ENCODE data around the gene LHB. TPM values are rescaled to one million over a fixed set of nuclear protein-coding genes. Genes with fewer than 3 reads are reported as not detected.
A peak's percentile ranks its signal among the peaks of the same experiment; 100 is the strongest.
"Not testable (repeated sequence)": the region's sequence is repeated elsewhere in the genome, so short reads cannot be mapped to it uniquely, and the experiment has no call there.

The LHB gene
- total RNA-seq, 1 donor from 2014 or later = not detected

DNA sequence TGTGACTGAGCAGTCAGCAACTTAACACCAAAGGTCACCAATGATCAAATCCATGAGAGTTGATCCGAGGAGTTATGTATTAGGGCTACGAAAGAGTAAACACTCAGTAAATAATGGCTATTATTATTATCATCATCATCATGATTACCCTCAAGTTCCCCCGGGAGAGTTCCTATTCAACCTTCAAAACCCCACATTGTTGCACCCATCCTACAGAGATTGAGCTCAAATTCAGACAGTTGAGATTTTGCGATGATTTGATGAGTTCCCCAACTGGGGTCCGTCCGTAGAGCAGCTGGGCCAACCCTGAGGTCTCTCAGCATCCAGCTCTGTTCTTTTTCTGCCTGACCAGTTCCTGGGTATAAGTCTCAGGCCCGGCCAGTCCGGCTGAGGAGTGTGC lies 21.2 kb upstream of the LHB start:
- ATAC-seq (ENCODE audit: low read depth); H3K9me3 Mint-ChIP-seq; H3K4me1 Mint-ChIP-seq; H3K27me3 Mint-ChIP-seq; H3K4me3 Mint-ChIP-seq; intact Hi-C loops (cut with micrococcal nuclease); DNase-seq; POLR2A ChIA-PET; H3K27ac Mint-ChIP-seq; H3K36me3 Mint-ChIP-seq (ENCODE audit: low read depth): not testable (repeated sequence)
- CTCF ChIA-PET = interaction anchor here (0.6 kb wide), 1 partner anchor 36 kb away, joined by 3 read pairs; no protein-coding TSS in a partner anchor

DNA sequence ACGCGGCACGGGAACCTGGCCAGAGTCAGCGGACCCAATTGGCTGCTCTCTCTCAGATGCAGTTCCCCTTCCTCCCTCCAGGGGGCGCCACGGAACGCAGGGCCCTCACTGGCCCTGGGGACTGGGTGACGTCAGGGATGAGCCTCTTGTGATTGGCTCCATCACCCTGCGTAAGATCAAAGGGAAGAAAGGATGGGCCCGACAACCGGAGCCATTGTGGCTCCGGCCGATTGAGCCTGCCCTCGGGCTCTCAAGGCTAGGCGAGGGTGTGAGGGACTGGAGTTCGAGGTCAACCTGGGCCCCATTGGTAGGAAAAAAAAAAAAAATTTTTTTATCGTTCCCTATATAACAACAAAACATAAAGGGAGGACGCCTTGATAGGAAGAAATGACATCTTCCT lies 19.9 kb upstream of the LHB start, which contains the start of gene CGB1:
Gene CGB1, minus strand, starts transcription at position 81 of the 400 bp plus-strand sequence. CDS start 184 bp downstream, outside the sequence.
- ATAC-seq (ENCODE audit: low read depth); POLR2A ChIA-PET; intact Hi-C loops (cut with micrococcal nuclease): not testable (repeated sequence)

DNA sequence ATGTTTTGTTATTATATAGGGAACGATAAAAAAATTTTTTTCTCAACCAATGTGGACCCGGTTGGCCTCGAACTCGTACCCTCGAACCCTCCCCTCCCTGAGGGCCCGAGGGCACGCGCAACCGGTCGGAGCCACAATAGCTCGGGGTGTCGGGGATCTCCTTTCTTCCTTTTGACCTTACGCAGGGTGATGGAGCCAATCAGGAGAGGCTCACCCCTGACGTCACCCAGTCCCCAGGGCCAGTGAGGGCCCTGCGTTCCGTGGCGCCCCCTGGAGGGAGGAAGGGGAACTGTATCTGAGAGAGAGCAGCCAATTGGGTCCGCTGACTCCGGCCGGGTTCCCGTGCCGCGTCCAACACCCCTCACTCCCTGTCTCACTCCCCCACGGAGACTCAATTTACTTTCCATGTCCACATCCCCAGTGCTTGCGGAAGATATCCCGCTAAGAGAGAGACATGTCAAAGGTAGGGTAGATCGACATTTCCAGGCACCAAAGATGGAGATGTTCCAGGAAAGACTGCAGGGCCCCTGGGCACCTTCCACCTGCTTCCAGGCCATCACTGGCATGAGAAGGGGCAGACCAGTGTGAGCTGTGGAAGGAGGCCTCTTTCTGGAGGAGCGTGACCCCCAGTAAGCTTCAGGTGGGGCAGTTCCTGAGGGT lies 14.9 kb upstream of the LHB start, which contains the start of gene CGB2:
Gene CGB2, plus strand, starts transcription at position 249 of the 660 bp plus-strand sequence. Its CDS starts 206 bp downstream, at position 455.
- peak; percentile 25 for ATAC-seq (ENCODE audit: low read depth)
- CTCF ChIA-PET; H3K9me3 Mint-ChIP-seq; H3K27me3 Mint-ChIP-seq; H3K4me1 Mint-ChIP-seq; POLR2A ChIA-PET; H3K36me3 Mint-ChIP-seq (ENCODE audit: low read depth); H3K27ac Mint-ChIP-seq; DNase-seq; H3K4me3 Mint-ChIP-seq; intact Hi-C loops (cut with micrococcal nuclease): not testable (repeated sequence)

More for the DNA sequence above, 19.9 kb upstream of the LHB start, which contains the start of gene CGB1:
- H3K4me3 Mint-ChIP-seq; H3K27ac Mint-ChIP-seq; H3K4me1 Mint-ChIP-seq; DNase-seq; H3K9me3 Mint-ChIP-seq; H3K36me3 Mint-ChIP-seq (ENCODE audit: low read depth); H3K27me3 Mint-ChIP-seq; CTCF ChIA-PET: not testable (repeated sequence)

DNA sequence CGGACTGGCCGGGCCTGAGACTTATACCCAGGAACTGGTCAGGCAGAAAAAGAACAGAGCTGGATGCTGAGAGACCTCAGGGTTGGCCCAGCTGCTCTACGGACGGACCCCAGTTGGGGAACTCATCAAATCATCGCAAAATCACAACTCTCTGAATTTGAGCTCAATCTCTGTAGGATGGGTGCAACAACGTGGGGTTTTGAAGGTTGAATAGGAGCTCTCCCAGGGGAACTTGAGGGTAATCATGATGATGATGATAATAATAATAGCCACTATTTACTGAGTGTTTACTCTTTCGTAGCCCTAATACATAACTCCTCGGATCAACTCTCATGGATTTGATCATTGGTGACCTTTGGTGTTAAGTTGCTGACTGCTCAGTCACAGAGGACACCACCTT lies 13.4 kb upstream of the LHB start:
- intact Hi-C loops (cut with micrococcal nuclease); H3K36me3 Mint-ChIP-seq (ENCODE audit: low read depth); POLR2A ChIA-PET; CTCF ChIA-PET; H3K9me3 Mint-ChIP-seq; H3K4me1 Mint-ChIP-seq; DNase-seq; H3K27ac Mint-ChIP-seq; H3K4me3 Mint-ChIP-seq; H3K27me3 Mint-ChIP-seq; ATAC-seq (ENCODE audit: low read depth): not testable (repeated sequence)

DNA sequence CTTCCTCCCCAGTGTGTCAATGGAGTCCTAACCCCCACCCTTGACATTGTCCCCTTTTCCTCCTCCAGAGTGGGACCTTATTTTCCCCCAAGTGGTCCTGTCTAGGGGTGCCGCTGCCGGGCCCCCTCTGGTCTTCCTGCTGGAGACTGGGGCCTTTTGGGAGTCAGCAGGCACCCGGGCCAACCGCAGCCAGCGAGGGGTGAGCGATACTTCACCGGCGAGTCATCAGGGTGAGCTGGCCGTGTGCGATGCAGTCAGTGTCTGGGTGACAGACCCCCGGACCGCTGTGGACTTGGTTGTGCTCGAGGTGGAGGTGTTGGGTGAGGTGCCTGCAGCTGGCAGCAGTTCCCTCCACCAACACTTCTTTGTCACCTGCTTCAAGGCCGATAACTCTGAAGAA lies 12.9 kb upstream of the LHB start:
- ATAC-seq (ENCODE audit: low read depth); H3K27me3 Mint-ChIP-seq; POLR2A ChIA-PET; H3K27ac Mint-ChIP-seq; DNase-seq; H3K4me1 Mint-ChIP-seq; H3K36me3 Mint-ChIP-seq (ENCODE audit: low read depth); intact Hi-C loops (cut with micrococcal nuclease); H3K9me3 Mint-ChIP-seq; H3K4me3 Mint-ChIP-seq; CTCF ChIA-PET: not testable (repeated sequence)

DNA sequence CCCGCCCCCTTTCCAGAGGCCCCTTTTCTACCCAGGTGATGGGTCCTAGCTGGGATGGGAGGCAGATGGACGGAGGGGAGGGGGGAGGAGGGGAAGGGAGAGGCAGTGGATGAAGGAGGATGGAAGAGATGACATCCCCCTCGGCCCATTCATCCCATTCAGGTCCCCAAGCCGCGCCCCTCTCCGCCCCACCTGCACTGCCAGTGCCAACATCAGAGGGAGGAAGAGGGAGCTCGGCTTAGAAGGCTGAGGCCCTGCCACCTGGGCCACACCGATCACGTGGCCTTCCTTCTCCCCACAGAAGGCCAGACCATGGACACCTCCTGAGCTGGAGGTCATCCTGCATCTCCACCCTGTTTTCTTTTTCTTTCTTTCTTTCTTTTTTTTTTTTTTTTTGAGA lies 11.8 kb upstream of the LHB start:
- ATAC-seq (ENCODE audit: low read depth); DNase-seq; H3K36me3 Mint-ChIP-seq (ENCODE audit: low read depth); POLR2A ChIA-PET; intact Hi-C loops (cut with micrococcal nuclease); H3K4me3 Mint-ChIP-seq; H3K9me3 Mint-ChIP-seq; H3K27ac Mint-ChIP-seq; H3K27me3 Mint-ChIP-seq; CTCF ChIA-PET; H3K4me1 Mint-ChIP-seq: not testable (repeated sequence)

DNA sequence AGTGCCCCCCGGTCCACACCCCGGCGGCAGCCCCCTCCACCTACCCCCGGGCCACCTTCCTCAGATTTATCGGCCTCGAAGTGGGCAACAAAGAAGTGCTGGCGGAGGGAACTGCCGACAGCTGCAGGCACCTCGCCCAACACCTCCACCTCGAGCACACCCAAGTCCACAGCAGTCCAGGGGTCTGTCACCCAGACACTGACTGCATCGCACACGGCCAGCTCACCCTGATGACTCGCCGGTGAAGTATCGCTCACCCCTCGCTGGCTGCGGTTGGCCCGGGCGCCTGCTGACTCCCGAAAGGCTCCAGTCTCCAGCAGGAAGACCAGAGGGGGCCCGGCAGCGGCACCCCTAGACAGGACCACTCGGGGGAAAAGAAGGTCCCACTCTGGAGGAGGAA lies 8.7 kb upstream of the LHB start:
- CTCF ChIA-PET; H3K27me3 Mint-ChIP-seq; H3K4me3 Mint-ChIP-seq; H3K27ac Mint-ChIP-seq; POLR2A ChIA-PET; intact Hi-C loops (cut with micrococcal nuclease); ATAC-seq (ENCODE audit: low read depth); H3K4me1 Mint-ChIP-seq; H3K9me3 Mint-ChIP-seq; DNase-seq; H3K36me3 Mint-ChIP-seq (ENCODE audit: low read depth): not testable (repeated sequence)

DNA sequence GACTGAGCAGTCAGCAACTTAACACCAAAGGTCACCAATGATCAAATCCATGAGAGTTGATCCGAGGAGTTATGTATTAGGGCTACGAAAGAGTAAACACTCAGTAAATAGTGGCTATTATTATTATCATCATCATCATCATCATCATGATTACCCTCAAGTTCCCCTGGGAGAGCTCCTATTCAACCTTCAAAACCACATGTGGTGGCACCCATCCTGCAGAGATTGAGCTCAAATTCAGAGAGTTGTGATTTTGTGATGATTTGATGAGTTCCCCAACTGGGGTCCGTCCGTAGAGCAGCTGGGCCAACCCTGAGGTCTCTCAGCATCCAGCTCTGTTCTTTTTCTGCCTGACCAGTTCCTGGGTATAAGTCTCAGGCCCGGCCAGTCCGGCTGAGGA lies 8.2 kb upstream of the LHB start:
- H3K27ac Mint-ChIP-seq; ATAC-seq (ENCODE audit: low read depth); H3K27me3 Mint-ChIP-seq; H3K36me3 Mint-ChIP-seq (ENCODE audit: low read depth); intact Hi-C loops (cut with micrococcal nuclease); POLR2A ChIA-PET; H3K9me3 Mint-ChIP-seq; DNase-seq; CTCF ChIA-PET; H3K4me3 Mint-ChIP-seq: not testable (repeated sequence)
- H3K4me1 Mint-ChIP-seq = peaks cover 14% of the 10 kb centered on the region

DNA sequence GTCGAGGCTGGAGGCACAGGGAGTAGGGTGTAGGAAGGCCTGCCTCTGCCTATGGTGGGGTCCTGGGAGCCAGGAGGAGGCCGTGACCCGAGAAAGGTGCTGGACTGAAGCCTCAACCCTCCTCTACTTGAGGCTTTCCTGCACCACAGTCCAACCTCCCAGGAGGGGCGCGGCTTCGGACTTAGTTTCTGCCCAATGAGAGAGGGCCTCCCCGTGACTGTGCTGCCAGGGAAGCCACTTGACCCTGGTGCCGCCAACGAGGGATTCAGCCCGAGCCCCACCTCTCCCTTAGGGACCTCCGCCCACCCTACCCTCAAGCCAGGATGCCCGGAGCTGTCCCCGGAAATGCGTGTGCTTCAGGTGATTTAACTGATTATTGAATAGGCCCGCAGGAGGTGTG lies 7.3 kb upstream of the LHB start, which contains the start of gene CGB3:
Gene CGB3, minus strand, starts transcription at position 101 of the 400 bp plus-strand sequence. CDS start 362 bp downstream, outside the sequence.
- CTCF ChIA-PET; DNase-seq; H3K9me3 Mint-ChIP-seq; H3K36me3 Mint-ChIP-seq (ENCODE audit: low read depth); intact Hi-C loops (cut with micrococcal nuclease); H3K27me3 Mint-ChIP-seq; H3K27ac Mint-ChIP-seq; H3K4me3 Mint-ChIP-seq; ATAC-seq (ENCODE audit: low read depth); POLR2A ChIA-PET: not testable (repeated sequence)
- peaks cover 19% of the 10 kb centered on the region for H3K4me1 Mint-ChIP-seq
